HG03460 (cell line): ENCODE results near the gene TOGARAM1.

Source experiments
- ATAC-seq: cut with Tn5 transposase; IDR thresholded peaks from one replicate; pipeline ENCODE4 v1.9.1; 2021; ENCODE audit not compliant: unreplicated experiment

Gene TOGARAM1

DNA sequence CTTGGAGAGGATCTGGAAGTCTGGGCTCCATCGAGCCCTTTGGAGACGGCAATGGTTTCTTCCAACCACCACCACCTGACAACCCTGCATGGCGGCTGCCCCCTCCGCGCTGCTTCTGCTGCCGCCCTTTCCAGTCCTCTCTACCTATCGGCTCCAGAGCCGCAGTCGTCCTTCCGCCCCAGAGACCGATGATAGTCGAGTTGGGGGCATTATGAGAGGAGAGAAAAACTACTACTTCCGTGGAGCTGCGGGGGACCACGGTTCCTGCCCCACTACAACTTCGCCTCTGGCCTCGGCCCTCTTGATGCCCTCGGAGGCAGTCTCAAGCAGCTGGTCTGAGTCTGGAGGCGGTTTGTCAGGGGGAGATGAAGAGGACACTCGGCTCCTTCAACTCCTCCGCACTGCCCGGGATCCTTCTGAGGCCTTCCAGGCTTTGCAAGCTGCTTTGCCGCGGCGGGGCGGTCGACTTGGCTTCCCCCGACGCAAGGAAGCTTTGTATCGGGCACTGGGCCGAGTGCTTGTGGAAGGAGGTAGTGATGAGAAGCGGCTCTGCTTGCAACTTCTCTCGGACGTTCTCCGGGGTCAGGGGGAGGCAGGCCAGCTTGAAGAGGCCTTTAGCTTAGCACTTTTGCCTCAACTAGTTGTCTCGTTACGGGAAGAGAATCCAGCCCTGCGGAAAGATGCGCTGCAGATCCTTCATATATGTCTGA, 499 bp downstream of the TOGARAM1 start:
- ATAC-seq: peak; percentile 21

GRCh38 chr14:44963044-44963528, 1.1 kb downstream of the TOGARAM1 start:
- no peak for ATAC-seq

DNA sequence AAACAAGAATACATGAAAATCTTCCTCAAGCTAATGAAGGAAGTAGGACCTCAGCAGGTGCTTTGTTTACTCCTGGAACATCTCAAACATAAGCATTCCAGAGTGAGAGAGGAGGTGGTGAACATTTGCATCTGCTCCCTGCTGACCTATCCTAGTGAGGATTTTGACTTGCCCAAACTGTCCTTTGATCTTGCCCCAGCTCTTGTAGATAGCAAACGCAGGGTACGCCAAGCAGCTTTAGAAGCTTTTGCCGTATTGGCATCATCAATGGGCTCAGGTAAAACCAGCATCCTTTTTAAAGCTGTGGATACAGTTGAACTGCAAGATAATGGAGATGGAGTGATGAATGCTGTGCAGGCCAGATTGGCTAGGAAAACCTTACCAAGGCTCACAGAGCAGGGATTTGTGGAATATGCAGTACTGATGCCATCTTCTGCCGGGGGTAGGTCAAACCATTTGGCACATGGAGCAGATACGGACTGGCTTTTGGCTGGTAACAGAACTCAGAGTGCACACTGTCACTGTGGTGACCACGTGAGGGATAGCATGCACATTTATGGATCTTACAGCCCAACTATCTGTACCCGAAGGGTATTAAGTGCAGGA, 1.9 kb downstream of the TOGARAM1 start:
- no peak for ATAC-seq

GRCh38 chr14:44966601-44967336, 4.8 kb downstream of the TOGARAM1 start:
- ATAC-seq: no peak

DNA sequence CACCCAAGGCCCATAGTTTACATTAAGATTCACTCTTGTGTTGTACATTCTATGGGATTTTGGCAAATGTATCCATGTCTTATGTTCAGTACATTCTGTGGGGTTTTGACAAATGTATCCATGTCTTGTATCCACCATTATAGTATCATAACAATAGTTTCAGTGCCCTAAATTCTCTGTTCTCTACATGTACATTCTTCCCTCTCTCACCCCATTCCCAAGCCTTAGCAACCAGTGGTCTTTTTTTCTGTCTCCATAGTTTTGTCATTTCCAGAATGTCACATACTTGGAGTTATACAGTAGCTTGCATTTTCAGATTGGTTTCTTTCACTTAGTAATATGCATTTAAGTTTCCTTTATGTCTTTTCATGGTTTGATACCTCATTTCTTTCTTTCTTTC, 6.7 kb downstream of the TOGARAM1 start:
- ATAC-seq: no peak

- no peak for ATAC-seq
Measured at GRCh38 chr14:44970907-44971306, 8.9 kb downstream of the TOGARAM1 start.

- ATAC-seq: no peak
Measured at GRCh38 chr14:44971459-44971858, 9.5 kb downstream of the TOGARAM1 start.

DNA sequence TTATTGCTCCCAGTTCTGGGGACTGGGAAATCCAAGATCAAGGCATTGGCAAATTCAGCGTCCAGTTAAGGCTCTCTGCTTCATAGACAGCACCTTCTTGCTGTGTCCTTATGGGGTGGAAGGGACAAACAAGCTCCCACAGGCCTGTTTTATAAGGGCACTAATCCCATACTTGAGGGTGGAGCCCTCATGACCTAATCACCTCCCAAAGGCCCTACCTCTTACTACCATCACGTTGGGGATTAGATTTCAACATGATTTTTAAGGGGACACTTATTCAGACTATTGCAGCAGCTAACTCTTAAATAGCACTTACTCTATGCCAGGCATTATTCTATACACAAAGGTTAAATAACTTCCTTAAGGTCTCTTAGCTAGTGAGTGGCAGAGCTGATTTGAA, 17.3 kb downstream of the TOGARAM1 start:
- no peak for ATAC-seq

DNA sequence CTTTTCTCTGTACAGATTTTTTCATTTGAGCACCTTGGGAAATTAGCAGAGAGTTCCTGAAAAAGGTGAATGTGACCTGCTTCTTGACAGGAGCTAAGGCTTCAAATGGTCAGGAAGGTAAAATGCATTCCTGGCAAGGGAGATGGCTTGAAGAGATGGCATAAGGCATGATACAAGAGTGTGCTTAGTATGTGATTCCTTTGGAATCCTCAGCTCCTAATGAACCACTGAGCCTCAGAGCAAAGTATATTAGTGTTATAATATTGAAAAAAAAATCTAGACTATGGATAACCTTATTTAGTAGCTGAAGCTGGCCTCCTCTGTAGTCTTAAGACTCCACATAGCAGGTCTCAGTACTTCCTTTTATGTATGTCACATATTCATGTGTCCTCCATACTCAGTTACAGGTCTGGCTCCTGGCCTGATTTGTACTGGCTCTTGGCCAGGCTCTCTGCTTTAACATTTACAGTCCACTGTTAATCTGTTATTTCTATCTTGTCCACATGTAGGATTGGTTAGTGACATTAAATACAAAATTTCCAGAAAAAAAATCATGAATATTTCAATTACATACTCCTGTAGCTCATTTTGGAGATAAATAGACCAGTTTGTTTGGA, 17.9 kb downstream of the TOGARAM1 start:
- no peak for ATAC-seq

- ATAC-seq: no peak
Measured at GRCh38 chr14:44981198-44981597, 19.2 kb downstream of the TOGARAM1 start.

- no peak for ATAC-seq
Measured at GRCh38 chr14:44982594-44982993, 20.6 kb downstream of the TOGARAM1 start.

DNA sequence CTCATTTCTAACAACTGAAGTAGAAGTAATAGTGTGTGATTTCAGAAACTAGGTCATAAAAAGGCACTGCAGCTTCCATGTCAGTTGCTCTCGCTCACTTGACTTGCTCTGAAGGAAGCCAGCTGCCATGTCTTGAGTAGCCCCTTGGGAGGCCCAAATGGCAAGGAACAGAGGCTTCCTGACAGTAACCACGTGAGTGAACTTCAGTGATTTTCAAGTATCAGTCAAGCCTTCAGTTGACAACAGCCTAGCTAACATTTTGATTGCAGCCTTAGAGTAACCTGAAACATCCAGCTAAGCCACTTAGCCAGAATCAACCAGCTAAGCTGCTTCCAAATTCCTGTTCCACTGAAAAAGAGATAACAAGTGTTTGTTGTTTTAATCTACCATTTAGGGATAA, 26.7 kb downstream of the TOGARAM1 start:
- no peak for ATAC-seq

DNA sequence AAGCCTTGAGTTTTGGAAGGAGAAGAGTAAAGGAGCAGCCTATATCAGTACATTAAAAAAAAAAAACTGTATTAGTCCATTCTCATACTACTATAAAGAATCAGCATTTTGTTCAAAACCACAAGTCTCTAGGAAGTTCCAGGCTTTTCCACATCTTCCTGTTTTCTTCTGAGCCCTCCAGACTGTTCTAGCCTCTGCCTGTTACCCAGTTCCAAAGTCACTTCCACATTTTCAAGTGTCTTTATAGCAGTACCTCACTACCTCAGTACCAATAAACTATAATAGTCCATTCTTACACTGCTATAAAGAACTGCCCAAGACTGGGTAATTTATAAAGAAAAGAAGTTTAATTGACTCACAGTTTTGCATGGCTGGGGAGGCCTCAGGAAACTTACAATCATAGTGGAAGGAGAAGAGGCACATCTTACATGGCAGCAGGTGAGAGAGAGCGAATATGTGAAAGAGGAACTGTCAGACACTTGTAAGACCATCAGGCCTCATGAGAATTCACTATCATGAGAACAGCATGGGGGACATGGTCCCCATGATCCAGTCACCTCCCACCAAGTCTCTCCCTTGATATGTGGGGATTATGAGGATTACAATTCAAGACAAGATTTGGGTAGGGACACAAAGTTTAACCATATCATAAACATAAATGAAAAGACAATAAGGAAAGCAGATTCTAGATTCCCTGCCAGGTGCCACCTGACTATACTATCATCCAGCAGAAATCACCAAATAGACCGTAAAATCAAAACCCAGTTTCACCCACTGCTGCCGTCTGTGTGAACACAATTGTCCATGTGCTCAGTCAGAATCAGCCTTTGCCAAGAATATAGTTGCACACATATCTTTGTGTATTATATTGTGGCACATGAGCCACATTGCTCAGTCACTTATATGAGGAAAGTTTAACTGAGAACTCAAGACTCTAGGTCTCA, 27.8 kb downstream of the TOGARAM1 start:
- no peak for ATAC-seq

DNA sequence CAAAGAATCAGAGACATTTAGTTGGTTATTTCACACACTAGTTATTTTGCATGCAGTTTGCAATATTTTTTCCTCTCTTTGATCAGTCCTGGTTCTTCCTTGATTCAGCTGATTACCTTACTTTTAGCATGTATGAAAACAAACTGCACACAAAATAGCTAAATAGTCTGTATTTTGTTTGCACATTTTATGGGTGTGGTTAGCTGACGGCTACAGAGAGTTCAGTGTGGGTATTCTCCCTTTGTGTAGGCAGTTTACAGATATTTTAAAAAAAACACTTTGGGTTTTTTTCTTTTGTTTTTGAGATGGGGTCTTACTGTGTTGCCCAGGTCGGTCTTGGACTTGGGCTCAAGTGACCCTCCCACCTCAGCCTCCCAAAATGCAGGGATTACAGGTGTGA, 28.5 kb downstream of the TOGARAM1 start:
- no peak for ATAC-seq

DNA sequence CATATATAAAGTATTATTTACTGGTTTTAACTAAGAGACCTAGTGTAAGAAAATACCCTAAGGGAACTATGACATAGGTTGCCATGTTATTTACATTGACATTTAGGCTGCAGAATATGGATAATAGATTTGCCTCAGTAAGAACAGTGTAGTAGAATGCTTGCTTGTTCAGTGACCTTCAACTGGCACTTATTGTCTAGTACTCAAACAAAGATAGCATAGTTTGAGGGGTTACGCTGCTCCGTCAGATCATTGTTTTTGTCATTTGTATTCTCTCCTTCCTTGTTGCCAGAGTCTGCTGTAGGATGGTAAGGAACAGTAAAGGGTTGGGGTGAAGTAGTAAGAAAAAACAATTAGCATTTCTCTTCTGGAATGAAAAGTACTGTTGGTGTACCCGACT, 33.2 kb downstream of the TOGARAM1 start:
- no peak for ATAC-seq

DNA sequence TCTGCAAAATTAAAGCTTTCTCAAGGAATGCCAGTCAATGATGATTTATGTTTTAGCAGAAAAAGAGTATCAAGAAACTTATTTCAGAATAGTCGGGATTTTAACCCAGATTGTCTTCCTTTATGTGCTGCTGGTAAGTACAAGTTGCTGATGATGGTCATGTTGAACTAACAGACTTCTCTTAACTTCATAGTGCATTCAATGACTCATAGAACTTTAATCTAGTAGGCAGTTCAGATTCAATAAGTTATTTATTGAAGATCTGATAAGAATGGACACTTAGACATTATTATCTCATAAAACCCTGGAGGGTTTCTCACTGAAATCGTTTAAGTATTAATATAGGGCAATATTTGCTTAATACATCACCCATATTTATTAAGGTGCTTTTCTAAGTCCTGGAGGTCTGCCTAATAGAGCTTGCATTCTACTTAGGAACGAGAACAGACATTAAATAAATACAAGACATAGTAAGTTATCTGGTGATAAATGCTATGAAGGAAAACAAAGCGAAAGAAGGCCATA, 33.8 kb downstream of the TOGARAM1 start:
- ATAC-seq: no peak

GRCh38 chr14:45003924-45004323, 41.9 kb downstream of the TOGARAM1 start:
- ATAC-seq: no peak

DNA sequence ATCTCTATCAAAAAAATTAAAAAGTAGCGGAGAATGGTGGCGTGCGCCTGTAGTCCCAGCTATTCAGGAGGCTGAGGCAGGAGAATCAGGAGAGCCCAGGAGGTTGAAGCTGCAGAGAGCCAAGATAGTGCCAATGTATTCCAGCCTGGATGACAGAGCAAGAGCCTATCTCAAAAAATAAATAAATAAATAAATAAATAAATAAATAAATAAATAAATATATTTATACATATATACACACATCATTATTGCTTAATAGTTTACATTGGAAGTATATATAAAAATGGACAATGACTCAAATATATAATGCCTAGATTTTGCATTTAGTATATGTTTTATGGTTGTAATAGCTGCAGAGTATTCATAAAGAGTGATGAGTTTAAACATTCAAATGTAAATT, 53.1 kb downstream of the TOGARAM1 start:
- no peak for ATAC-seq

- no peak for ATAC-seq
Measured at GRCh38 chr14:45028107-45028626, 66.2 kb downstream of the TOGARAM1 start.

DNA sequence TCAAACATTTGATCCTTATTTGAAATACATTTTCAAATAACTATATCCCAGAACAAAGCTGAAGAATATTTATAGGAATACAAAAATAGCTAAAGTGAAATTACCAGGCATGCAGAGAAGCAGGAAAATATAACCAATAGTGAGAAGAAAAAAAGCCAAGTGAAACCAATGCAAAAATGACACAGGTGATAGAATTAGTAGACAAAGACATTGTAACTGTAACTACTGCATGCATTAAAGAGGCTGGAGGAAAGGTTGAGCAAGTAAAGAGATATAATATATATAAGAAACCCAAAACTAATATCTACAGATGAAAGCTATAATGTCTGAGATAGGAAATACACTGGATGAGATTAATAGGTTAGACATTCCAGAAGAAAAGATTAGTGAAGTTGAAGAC, 72.7 kb downstream of the TOGARAM1 start:
- ATAC-seq: no peak
